Islet of Langerhans (tissue), 1 donor: ENCODE data around the gene PTTG1IP.

Source experiments
- FAIRE-seq: peaks from one replicate; lab custom pipeline; 2011; peaks lifted over from hg19 to GRCh38; lab: Jason Lieb, UNC

Gene PTTG1IP

GRCh38 chr21:44908908-44909307, 35.4 kb upstream of the PTTG1IP start:
- FAIRE-seq: no peak

- FAIRE-seq: no peak
Measured at GRCh38 chr21:44907966-44908895, 34.7 kb upstream of the PTTG1IP start.

- FAIRE-seq: no peak
Measured at GRCh38 chr21:44907225-44907965, 33.9 kb upstream of the PTTG1IP start.

GRCh38 chr21:44905728-44906090, 32.2 kb upstream of the PTTG1IP start:
- no peak for FAIRE-seq

- FAIRE-seq: no peak
Measured at GRCh38 chr21:44905016-44905727, 31.7 kb upstream of the PTTG1IP start.

- FAIRE-seq: no peak
Measured at GRCh38 chr21:44904141-44904923, 30.8 kb upstream of the PTTG1IP start.

GRCh38 chr21:44903689-44904088, 30.2 kb upstream of the PTTG1IP start:
- FAIRE-seq: no peak

GRCh38 chr21:44903050-44903685, 29.7 kb upstream of the PTTG1IP start:
- no peak for FAIRE-seq

- no peak for FAIRE-seq
Measured at GRCh38 chr21:44902268-44903049, 29.0 kb upstream of the PTTG1IP start.

- no peak for FAIRE-seq
Measured at GRCh38 chr21:44901391-44902074, 28.0 kb upstream of the PTTG1IP start.

- FAIRE-seq: no peak
Measured at GRCh38 chr21:44900559-44901251, 27.2 kb upstream of the PTTG1IP start.

GRCh38 chr21:44899768-44900558, 26.5 kb upstream of the PTTG1IP start:
- no peak for FAIRE-seq

- no peak for FAIRE-seq
Measured at GRCh38 chr21:44898851-44899767, 25.6 kb upstream of the PTTG1IP start.

GRCh38 chr21:44898011-44898488, 24.6 kb upstream of the PTTG1IP start:
- no peak for FAIRE-seq

GRCh38 chr21:44897326-44898010, 24.0 kb upstream of the PTTG1IP start:
- no peak for FAIRE-seq

GRCh38 chr21:44896561-44897286, 23.2 kb upstream of the PTTG1IP start:
- no peak for FAIRE-seq
